DOHH2 (cell line): ENCODE results near the gene ELK4.

Source experiments
- CTCF ChIP-seq: fragments of 200-600 bp; sonication (generic); IDR thresholded peaks from one replicate; pipeline ENCODE4 v1.5.1; 2014; ENCODE audit warnings: antibody characterized with exemption, mild to moderate bottlenecking, low read depth, low read length; ENCODE audit not compliant: poor library complexity, severe bottlenecking
- EZH2phosphoT487 ChIP-seq: fragments of 200-600 bp; sonication (generic); IDR thresholded peaks from 2 replicates; pipeline ENCODE4 v1.6.1; 2017; ENCODE audit warnings: borderline replicate concordance, mild to moderate bottlenecking, antibody characterized with exemption, low read length, moderate library complexity, mixed read lengths

GRCh38 chr1:205568135-205568468 lies 63.7 kb downstream of the ELK4 start:
- TF ChIP-seq CTCF (no peak), EZH2phosphoT487 (no peak)
